ENCODE measurements around the gene PSMB5.

Gene PSMB5

GRCh38 chr14:23034498-23035302 is at the start of gene PSMB5:
TSS of gene PSMB5 (minus strand) at chr14:23034900. CDS start at chr14:23034881, 19 bp downstream.
- peak; percentile 92 for DNase-seq (ENCODE audit: low read depth)

- no peak for DNase-seq (ENCODE audit: low read depth)
Observed at GRCh38 chr14:23080474-23080873, 45.8 kb upstream of the PSMB5 start.

GRCh38 chr14:23079716-23080115 is 45.0 kb upstream of the PSMB5 start:
- DNase-seq (ENCODE audit: low read depth) = no peak

GRCh38 chr14:23078692-23079116 is 44.0 kb upstream of the PSMB5 start:
- DNase-seq (ENCODE audit: low read depth) = peak; percentile 87

- no peak for DNase-seq (ENCODE audit: low read depth)
Observed at GRCh38 chr14:23077962-23078361, 43.3 kb upstream of the PSMB5 start.

GRCh38 chr14:23076785-23077408 is 42.2 kb upstream of the PSMB5 start:
- DNase-seq (ENCODE audit: low read depth) = no peak

GRCh38 chr14:23074906-23075305 is 40.2 kb upstream of the PSMB5 start:
- DNase-seq (ENCODE audit: low read depth) = no peak

- no peak for DNase-seq (ENCODE audit: low read depth)
Observed at GRCh38 chr14:23071921-23072539, 37.3 kb upstream of the PSMB5 start.

GRCh38 chr14:23071244-23071920 is 36.7 kb upstream of the PSMB5 start:
- DNase-seq (ENCODE audit: low read depth) = peak; percentile 86

- no peak for DNase-seq (ENCODE audit: low read depth)
Observed at GRCh38 chr14:23070262-23071129, 35.8 kb upstream of the PSMB5 start.

- DNase-seq (ENCODE audit: low read depth) = no peak
Observed at GRCh38 chr14:23069413-23069806, 34.7 kb upstream of the PSMB5 start.

GRCh38 chr14:23068789-23069412 is 34.2 kb upstream of the PSMB5 start:
- DNase-seq (ENCODE audit: low read depth) = peak; percentile 81

- DNase-seq (ENCODE audit: low read depth) = no peak
Observed at GRCh38 chr14:23067847-23068788, 33.4 kb upstream of the PSMB5 start.

GRCh38 chr14:23066855-23067744 is 32.4 kb upstream of the PSMB5 start:
- DNase-seq (ENCODE audit: low read depth) = no peak

- no peak for DNase-seq (ENCODE audit: low read depth)
Observed at GRCh38 chr14:23066368-23066767, 31.7 kb upstream of the PSMB5 start.

- DNase-seq (ENCODE audit: low read depth) = no peak
Observed at GRCh38 chr14:23063601-23064000, 28.9 kb upstream of the PSMB5 start.

- peak; percentile 86 for DNase-seq (ENCODE audit: low read depth)
Observed at GRCh38 chr14:23062002-23062401, 27.3 kb upstream of the PSMB5 start.

GRCh38 chr14:23060536-23061260 is 26.0 kb upstream of the PSMB5 start:
- no peak for DNase-seq (ENCODE audit: low read depth)

All from non-pigmented ciliary epithelial cell (primary cell).